HFF-Myc (cell line): Measurements from ENCODE around the gene SALL4.
"Not testable (repeated sequence)": the region's sequence is repeated elsewhere in the genome, so short reads cannot be mapped to it uniquely, and the experiment has no call there.

ENCODE experiments used
- DNase-seq: peaks from one replicate; pipeline ENCODE4 v3.0.0-alpha.2; 2011; ENCODE audit warnings: low read depth; ENCODE audit errors: extremely low read depth
- H3K4me3 ChIP-seq: replicated peaks from 2 replicates; pipeline ENCODE4 v1.5.1; 2011; ENCODE audit warnings: low read depth, mild to moderate bottlenecking, control low read depth, low read length
- TF ChIP-seq, protein P1 (sequence below): IDR thresholded peaks from 2 replicates; pipeline ENCODE4 v1.5.1; 2012; ENCODE audit warnings: mild to moderate bottlenecking, low read depth, low read length, control low read depth; ENCODE audit errors: missing control alignments

SALL4 gene

DNA sequence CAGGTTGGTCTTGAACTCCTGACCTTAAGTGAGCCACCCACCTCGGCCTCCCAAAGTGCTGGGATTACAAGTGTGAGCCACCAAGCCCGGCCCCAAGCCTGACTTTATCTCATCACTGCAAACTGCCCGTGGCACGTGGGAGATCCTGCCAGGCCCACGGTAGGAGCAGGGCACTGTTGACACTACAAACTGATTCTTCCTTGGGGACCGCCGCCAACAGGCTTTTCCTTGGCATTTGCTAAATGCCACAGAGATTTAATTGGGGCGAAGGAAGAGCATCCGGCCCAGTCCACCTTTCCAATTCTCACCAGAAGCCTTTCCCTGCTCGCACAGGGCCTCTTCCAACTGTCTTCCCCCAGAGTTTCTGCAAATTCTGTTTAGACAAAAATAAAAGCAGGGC, 45.1 kb downstream of the SALL4 start:
- no peak overlapping the region for H3K4me3 ChIP-seq
- TF ChIP-seq, protein P1, sequence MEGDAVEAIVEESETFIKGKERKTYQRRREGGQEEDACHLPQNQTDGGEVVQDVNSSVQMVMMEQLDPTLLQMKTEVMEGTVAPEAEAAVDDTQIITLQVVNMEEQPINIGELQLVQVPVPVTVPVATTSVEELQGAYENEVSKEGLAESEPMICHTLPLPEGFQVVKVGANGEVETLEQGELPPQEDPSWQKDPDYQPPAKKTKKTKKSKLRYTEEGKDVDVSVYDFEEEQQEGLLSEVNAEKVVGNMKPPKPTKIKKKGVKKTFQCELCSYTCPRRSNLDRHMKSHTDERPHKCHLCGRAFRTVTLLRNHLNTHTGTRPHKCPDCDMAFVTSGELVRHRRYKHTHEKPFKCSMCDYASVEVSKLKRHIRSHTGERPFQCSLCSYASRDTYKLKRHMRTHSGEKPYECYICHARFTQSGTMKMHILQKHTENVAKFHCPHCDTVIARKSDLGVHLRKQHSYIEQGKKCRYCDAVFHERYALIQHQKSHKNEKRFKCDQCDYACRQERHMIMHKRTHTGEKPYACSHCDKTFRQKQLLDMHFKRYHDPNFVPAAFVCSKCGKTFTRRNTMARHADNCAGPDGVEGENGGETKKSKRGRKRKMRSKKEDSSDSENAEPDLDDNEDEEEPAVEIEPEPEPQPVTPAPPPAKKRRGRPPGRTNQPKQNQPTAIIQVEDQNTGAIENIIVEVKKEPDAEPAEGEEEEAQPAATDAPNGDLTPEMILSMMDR = no peak
- no peak for DNase-seq

DNA sequence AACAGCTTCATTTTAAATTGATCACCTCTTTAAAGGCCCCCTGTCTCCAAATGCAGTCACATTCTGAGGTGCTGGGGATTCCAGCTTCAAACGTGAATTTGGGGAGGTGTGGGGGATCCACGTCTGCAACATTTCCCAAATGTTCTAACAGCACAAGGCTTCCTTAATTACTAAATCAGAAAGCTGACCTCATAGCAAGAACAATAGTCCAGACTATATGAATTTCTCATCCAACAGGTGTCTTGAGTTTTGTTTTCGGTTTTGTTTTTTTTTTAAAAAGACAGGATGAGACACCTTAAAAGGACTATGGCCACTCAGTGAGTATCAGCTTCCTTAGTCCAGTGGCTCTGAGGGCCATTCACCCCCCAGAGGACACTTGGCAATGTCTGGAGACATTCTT, 45.7 kb downstream of the SALL4 start:
- no peak overlapping the region for H3K4me3 ChIP-seq
- DNase-seq = no peak
- TF ChIP-seq, protein P1 = no peak

DNA sequence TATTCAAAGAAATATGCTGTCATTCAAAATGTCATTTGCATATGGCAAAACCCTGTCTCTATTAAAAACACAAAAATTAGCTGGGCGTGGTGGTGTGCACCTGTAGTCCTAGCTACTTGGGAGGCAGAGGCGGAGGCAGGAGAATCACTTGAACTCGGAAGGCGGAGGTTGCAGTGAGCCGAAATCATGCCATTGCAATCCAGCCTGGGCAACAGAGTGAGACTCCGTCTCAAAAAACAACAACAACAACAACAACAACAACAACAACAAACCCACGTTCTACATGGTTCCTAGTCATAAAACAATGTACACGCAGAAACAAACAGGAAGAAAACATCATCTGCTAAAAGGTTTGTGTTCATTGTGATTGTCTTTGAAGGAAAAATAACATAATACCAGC, 49.1 kb downstream of the SALL4 start:
- DNase-seq, H3K4me3 ChIP-seq: not testable (repeated sequence)

DNA sequence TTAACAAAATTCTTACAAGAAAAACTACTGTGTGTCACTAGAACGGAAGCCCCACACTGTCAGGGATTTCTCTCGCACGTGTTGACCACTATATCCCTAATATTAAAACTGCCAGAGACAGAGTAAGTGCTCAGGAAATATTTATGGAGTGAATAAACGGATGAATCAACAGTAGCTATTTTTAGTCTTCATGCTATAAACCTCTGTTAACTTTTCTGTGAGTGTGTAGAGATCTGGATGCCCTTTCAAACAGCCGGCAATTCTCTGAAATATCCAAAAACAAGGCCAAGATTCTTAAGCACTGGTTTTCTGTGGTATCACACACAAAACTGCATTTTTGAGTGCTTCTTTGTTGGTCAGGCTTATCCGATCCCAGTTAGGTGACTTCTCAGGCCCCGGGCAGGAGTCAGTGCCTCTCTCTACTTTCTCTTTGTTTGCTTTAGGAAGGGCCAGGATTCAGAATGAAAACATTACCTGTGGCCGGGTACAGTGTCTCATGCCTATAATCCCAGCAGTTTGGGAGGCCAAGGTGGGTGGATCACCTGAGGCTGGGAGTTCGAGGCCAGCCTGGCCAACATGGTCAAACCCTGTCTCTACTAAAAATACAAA, 49.9 kb downstream of the SALL4 start:
- DNase-seq = peak; percentile 77
- TF ChIP-seq, protein P1 = no peak
- H3K4me3 ChIP-seq = no peak overlapping the region

DNA sequence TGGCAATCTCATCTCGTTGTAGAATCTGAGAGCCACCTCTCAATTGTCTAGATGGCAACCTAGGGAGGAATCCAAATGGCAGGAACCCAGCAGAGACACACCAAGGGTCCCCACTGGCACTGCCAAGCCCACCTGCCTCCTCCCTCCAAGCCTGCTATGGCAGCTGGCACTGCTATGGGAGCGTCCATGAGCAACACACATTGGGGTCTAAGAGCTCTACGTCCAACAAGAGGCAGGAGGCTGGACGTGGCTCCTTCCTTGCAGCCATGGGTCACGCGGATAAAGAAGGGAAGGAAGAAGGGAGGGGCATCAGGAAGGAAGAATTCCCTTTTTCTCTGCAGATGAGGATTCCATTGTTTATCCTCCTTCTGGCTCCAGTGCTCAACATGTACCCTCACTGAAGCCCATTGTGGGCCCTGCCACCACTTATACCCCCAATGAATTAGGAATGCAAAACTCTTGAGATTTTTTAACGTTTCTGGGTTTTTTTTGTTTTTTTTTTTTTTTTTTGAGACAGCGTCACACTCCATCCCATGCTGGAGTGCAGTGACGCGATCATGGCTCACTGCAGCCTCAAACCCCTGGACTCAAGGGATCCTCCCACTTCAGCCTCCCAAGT, 51.4 kb downstream of the SALL4 start:
- no peak for DNase-seq
- no peak overlapping the region for H3K4me3 ChIP-seq
- TF ChIP-seq, protein P1 = no peak

DNA sequence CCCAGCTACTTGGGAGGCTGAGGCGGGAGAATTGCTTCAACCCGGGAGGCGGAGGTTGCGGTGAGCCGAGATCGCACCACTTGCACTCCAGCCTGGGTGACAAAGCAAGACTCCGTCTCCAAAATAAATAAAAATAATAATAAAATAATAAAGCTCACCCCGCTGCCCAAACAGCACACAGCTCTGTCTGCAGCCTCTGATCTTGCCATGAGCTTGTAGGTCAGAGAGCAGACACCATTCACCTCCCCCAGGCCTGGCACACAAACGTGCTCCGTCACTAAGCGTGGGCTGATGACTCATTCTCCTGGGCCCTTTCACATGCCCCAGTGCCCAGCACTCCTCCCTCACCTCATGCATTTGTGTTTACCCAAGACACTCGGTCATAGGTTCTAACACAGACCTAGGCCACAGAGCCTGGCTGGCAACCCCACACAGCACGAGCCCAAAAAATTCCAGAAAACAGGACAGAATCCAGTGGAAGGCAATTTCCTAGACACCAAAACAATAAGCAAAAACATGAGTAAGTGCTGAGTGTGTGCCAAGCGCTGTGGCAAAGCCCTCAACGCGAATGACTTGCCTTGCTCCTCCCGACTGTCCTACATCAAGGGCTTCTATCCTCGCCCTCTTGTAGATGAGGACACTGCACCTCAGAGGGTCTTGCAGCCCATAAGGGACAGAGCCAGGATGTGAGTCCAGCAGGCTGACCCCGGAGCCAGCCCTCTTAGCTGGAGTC, 52.1 kb downstream of the SALL4 start:
- H3K4me3 ChIP-seq = no peak overlapping the region
- TF ChIP-seq, protein P1 = no peak

DNA sequence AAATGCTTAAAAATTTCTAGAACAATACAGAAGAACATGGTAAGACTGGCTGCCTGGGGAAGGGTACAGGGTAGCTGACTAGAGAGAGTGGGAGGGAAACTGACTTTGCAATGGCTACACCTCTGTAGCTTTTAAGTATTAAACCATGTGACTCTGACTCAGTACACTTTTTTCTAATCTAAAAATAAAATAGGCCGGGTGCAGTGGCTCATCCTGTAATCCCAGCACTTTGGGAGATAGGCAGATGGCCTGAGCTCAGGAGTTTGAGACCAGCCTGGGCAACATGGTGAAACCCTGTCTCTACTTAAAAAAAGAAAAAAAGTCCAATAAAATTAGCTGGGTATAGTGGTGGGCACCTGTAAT, 52.7 kb downstream of the SALL4 start:
- TF ChIP-seq, protein P1 = no peak
- H3K4me3 ChIP-seq = no peak overlapping the region
- no peak for DNase-seq

More for the DNA sequence above, 52.1 kb downstream of the SALL4 start:
- peak; percentile 72 for DNase-seq
